ENCODE data around the gene ABCA7. TPM values are rescaled to one million over a fixed set of nuclear protein-coding genes. Genes with fewer than 3 reads are reported as not detected.

Gene ABCA7
- total and polyA plus RNA-seq, 2 of the 8 experiments (the other 6 are each of a cell fraction or from before 2014, with no cell fraction given): 10.4 to 25.6 TPM

- TF ChIP-seq E2F6 (IDR thresholded peaks at IDR 0.05): no peak
- TF ChIP-seq SRF (IDR thresholded peaks at IDR 0.05; ENCODE audit: low read depth, low read length): no peak
- no peak for TF ChIP-seq SIRT6 (IDR thresholded peaks at IDR 0.05; ENCODE audit: low read length)
- TF ChIP-seq ZNF274 (IDR thresholded peaks at IDR 0.05; ENCODE audit: borderline replicate concordance, extremely low read depth, low read length): no peak
- no peak for TF ChIP-seq CHD2 (IDR thresholded peaks at IDR 0.05; ENCODE audit: low read length)
- TF ChIP-seq SIN3A (conservative IDR thresholded peaks at IDR 0.05 in 1 of 2, IDR thresholded peaks at IDR 0.05 in 1 of 2; ENCODE audit: low read depth in 1 of 2, low read length in 2 of 2): no peak
These were observed 69.2 kb downstream of the ABCA7 start (continued) for GRCh38 chr19:1109032-1109551.
